ENCODE measurements around the gene RAD51D.

GRCh38 chr17:35073991-35074627 is 45.6 kb downstream of the RAD51D start:
- TF ChIP-seq ZFP30 (CRISPR knock-in tag; IDR thresholded peaks at IDR 0.05) (no peak), PPARA (CRISPR knock-in tag; IDR thresholded peaks at IDR 0.05; ENCODE audit: borderline replicate concordance) (no peak), ZNF70 (CRISPR knock-in tag; IDR thresholded peaks at IDR 0.05) (no peak), TCF4 (CRISPR knock-in tag; IDR thresholded peaks at IDR 0.05; ENCODE audit: borderline replicate concordance) (no peak), POU6F1 (CRISPR knock-in tag; IDR thresholded peaks at IDR 0.05; ENCODE audit: borderline replicate concordance, low read depth) (no peak), CREB5 (CRISPR knock-in tag; IDR thresholded peaks at IDR 0.05; ENCODE audit: low read depth) (no peak), CSDC2 (CRISPR knock-in tag; IDR thresholded peaks at IDR 0.05) (no peak)
